CMK (cell line): ENCODE data around the gene HIGD2A.

Experiments
- DNase-seq: peaks from one replicate; pipeline ENCODE4 v3.0.0-alpha.2; 2010; ENCODE audit warnings: low read depth

HIGD2A gene, protein sequence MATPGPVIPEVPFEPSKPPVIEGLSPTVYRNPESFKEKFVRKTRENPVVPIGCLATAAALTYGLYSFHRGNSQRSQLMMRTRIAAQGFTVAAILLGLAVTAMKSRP

DNA sequence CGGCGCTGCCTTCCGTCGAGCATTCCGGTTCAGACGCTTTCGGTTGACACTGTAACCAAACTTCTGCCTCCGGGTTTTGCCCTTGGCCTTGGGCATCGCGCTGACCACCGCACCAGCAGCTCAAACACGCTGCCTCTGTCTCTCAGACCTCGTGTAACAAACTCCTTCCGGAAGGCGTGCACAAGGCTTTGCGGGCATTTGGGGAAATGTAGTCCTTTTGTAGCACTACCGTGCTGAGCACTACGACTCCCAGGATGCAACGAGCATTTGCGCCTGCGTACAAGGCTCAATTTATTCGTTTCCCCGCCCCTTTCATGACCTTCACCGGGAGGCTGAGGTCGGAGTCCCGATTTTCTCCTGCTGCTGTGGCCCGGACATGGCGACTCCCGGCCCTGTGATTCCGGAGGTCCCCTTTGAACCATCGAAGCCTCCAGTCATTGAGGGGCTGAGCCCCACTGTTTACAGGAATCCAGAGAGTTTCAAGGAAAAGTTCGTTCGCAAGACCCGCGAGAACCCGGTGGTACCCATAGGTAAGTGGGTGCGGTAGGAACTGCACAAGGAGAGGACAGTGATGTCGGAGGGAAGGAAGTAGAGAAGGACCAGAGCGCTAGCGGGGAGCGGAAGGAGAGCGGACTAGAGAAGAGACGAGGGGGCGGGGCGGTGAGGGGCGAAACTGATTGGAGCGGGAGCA, at the start of gene HIGD2A, which contains the start of gene NOP16:
Gene HIGD2A, plus strand, starts transcription at position 308 of the 691 bp plus-strand sequence. Its CDS starts 69 bp downstream, at position 377.
Gene NOP16, minus strand, starts transcription at position 155 of the 691 bp plus-strand sequence. Its CDS starts 59 bp downstream, at position 96.
- peak; percentile 95 for DNase-seq

DNA sequence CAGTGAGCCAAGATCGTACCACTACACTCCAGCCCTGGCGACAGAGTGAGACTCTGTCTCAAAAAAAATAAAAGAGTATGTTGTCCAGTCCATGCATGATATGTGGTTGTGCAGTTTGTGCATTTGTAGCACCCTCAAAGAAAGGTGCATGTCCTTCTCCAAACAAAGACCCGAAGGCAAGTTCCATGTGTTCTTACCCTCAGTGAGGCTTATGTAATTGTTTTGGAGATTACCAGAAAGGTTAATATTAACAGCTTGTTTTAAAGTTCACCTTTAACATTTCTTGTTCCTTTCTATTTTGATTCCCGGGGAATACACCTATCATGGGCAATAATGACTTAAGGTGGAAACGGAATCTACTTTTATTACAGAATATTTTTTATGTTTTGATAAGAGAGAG, 49.2 kb upstream of the HIGD2A start:
- no peak for DNase-seq

DNA sequence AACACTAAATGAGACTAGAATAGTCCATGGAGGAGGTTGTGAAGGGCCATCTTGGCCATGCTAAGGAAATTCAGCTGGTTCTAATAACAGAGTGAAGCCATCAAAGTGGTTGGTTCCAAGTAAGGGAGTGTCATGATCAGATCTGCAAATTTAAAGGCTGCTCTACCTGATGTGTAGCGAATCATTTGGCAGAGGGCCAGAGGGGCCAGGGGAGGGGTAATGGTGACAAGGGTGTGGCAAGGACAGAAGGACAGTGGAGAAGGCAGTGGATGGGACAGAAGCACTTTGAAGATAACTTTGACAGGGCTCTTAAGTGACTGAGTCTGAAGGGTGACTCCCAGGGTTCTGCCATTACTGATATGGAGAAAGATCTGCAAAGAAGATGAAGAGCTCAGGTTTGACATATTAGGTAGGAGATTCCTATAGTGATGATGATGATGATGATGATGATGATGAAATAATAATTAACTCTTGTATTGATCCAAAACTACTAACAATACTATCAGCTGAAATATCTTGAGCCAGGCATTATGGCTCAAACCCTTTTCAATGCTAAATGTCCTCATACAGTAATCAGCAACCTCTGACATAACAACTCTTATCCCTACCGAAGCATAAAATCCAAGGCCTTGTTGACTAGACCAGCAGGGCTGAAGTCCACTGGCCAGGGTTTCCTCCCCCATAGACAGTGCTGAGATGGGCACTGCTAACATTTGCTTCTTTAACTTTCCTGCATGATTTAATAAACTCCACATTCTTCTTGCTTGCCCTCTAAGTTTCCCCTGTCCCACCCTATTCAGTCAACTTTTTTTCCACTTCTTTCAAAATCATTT, 47.0 kb upstream of the HIGD2A start:
- no peak for DNase-seq

DNA sequence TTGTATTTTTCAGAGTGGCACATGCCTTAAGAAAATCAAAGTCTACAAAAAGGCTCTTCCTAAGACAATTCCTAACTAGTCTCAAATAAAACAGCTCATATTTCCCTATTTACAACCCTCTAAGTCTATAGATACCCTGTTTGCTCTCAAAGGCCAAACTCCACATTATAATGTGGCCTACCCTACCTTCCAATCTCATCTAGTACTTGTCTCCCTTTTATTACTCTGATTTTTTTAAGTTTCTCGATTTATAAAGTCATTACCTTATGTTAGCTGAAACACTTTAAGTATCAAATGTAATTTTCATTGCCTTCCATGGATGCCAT, 46.4 kb upstream of the HIGD2A start:
- no peak for DNase-seq

DNA sequence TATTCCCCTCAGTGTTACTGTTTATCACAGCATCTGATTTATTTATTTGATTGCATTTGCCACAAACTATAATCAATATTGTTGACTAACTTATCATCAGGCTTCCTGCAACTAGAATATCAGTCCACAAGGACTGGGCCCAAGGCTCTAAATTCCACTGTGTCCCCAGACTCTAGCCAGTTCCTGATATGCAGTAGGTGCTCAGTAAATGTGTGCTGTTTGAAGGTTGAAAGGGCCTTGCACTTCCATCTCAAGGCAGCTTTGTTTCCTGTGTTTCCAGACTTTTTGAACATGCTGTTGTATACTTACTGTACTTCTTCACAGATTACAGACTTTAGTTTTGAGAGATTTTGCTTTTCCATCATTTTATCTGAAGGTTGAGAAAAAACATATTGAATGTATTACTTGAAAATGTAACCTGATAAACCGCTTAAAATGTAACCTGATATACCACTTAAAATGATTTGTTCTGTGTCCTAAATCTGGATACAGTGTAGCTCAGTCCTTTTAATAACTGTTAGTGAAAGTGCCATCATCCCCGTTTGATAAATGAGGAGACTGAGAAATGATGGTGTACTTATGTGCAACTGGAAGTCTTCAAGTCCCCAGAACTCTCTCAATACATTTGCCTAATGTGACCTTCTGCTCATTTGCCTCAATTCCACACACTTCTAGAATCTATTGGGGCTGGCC, 45.6 kb upstream of the HIGD2A start:
- DNase-seq = no peak

DNA sequence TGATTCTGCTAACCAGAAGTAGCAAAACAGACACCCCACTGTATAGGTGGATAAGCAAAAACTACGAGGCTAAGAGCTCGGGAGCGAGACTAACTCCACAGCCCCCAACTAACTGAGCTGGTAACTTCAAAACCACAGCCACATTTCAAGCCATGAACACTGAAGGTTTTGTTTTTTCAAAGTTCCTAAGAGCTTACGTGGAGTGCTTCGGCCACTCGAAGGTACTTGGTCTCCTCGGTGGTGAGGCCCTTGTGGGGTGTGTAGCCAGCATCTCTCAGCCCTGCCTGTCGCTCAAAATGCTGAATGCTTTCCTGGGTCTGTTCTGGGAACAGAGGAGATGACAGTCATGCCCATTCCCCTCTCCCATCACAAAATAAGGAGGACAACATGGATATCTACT, 38.1 kb upstream of the HIGD2A start:
- DNase-seq = no peak

DNA sequence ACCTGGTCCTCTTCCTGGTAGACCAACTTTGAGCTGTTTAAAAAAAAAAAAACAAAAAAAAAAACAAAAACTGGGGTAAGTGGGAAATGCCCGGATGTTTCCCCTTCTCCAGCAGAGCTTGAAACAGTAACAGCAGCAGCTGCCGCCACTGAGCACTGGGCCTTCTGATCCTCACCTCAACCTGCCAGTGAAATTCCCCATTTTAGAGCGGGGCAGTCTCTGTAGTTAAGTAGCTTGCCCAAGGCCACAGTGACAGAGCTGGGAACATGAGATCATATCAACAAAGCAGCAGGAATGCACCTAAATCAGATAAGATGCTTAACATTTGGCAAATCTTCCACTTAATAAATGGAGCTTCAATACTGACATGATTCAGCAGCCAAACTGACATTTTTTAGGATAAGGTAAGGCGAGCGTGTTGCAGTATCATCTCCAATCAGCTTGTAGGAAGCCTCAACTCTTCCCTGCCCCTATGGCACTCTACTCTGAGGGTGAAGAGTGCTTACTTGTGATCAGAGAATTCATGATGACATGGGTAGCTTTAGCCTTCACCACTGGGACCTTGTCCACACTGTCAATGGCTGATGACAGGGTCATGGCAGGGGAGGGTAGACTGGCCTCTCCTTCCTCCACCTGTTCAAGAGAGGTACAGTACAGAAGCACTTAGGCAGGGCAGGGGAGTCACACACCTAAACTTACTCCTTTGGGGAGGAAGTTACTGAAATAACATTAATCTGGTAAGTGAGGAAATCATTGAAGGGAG, 36.3 kb upstream of the HIGD2A start:
- no peak for DNase-seq

DNA sequence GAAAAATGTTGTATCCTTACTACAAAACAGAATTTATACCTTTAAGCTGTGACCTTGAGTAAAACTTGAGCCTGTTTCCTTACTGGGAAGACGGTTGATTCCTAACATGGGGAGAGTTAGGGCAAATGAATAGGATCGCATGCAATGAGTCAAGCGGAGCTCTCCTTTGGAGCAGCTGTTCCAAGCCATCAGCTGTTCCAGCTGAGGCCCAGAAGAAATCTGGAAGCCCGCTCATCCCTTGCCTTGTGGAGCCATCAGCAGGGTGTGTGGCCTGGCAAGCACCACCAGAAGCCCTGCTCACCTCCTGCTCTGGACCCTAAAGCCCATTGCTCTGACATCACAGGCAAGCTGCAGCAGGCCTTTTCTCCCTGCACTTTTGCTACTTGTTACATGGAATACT, 35.0 kb upstream of the HIGD2A start:
- DNase-seq = no peak

DNA sequence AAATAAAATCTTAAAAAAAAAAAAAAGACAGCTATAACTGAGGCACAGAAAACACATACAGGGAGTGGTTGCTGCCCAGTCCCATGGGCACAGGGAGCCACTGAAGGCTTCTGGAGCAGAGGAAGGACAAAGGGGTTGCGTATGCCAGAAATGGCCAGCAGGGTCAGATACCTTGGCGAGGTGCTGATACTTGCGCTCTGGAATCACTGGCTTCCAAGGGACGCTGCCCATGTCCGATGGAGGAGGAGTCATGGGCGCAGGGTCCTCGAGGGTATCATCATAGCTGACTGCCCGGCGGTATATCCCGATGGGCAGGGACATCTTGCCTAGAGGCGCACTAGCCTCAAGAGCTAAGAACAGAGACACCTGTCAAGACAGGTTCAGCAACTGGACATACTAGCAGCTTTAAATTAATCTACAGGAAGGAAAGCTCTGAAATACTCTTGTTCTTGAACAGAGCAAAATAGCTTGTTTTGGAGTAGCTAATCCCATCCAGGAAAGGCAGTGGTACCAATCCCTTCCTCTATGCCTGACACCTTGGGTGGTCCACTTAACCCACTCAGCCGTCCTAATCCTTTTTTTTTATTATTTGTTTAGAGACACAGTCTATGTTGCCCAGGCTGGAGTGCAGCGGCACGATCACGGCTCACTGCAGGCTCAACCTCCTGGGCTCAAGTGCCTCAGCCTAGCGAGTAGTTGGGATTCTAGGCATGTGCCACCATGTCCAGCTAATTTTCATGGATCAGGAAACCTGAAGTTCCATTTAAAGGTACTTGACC, 33.0 kb upstream of the HIGD2A start:
- DNase-seq = no peak

DNA sequence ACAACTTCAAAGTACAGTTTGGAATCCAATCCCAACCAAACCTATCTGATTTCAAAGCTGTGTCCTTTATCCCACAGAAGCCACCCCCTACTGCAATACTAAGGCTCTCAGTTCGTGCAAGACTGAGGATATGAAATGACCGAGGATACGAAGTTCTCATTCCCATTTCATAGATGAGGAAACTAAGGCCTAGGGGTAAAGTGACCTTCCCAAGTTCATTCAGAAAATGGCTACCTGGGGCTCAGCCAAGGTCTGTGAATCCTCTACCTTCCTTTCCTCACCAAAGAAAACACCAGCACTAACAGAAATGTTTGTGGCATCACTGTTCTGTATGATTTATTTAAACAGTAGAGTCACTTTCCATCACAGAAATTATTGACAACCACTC, 32.4 kb upstream of the HIGD2A start:
- no peak for DNase-seq

DNA sequence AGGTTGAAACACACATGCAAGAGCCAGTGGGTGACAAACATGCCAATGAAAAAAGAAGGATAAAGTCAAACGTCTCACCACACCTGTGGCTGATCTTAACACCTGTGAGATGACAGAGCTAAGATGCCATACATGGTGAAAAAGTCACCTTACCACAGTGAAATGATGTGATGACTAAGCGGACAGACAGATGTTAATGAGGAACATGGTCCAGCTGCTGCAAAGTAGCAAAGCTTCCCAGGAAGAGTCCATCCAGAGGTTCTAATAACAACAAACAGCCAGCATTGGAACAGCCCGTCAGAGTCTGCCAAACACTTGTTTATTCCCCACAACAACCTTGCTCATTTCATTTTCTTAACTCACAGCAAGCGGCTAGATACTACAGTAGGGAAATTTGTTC, 28.9 kb upstream of the HIGD2A start:
- no peak for DNase-seq

DNA sequence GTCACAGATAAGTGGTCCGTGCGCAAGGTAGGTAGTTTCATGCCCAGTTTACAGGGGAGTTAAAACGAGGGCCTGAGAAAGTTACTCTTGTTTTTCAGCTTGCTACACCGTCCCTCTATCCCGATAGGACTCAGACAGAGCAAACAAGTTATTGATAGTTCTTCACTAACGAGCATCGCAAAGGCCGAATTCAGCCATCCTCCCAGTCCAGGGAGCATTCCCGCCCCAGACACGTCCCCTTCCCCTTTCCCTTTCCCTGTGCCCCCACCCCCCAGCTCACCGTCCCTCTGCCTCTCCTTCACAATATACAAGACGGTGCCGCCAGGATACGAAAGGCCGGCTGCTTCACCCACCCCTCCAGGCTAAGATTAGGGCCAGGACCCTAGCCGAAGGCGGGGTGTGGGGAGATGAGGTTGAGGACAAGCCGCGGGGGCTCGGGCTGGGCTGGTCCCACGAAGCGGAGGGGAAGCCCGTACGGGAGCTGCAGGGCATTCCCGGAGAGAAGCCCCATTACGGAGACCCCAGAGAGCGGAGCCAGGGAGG, 27.6 kb upstream of the HIGD2A start:
- DNase-seq = no peak

DNA sequence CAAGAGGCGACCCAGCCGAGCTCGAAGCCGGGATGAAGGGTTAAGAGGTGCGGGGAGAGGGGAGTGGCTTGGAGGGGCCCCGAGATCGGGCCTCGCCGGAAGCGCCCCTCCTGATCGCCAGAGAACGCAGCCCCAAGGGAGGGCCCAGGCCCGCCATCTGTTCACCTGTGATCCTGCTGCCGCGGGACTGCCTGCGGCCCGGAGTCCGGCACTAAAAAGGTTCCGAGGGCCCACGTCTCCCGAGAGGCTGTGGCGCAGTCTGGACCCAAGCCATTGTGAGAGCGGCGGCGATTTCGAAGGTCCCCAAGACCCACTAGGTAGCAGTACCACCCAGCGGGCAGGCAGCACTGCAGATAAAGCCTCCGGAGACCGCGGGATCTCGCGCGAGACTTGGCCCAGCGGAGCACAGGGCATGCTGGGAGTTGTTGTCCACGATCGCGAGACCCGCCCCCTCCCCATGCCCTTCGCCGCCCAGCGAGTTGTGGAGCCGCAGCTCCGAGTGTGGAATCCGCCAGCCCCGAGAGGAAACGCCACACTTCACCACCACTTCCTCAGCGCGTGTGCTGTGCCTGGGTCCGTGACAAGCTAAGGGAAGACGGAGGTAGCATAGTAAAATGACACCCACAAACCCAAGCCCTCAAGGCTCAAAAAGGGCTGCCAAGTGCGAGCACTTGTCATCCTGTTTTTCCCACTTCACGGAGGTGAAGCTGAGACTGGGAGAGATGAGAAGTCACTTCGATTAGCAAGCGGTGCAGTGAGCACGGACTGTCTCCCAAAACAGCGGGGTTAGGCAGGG, 26.9 kb upstream of the HIGD2A start, which contains the start of gene KIAA1191:
Gene KIAA1191, minus strand, starts transcription at position 328 of the 796 bp plus-strand sequence. CDS start 2,256 bp downstream, outside the sequence.
- DNase-seq = peak; percentile 82

DNA sequence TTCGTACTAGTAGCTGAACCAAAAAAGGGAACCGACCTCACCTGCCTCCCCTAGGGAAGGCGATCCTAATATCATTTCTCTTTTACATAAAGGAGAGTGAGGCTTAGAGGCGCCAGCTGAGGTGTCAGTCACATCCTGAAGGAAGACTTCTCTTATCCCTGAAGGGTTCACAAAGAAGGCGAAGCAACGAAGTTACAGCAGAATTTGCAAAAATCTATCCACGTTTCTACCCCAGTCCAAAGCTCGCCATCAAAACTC, 26.4 kb upstream of the HIGD2A start:
- no peak for DNase-seq

DNA sequence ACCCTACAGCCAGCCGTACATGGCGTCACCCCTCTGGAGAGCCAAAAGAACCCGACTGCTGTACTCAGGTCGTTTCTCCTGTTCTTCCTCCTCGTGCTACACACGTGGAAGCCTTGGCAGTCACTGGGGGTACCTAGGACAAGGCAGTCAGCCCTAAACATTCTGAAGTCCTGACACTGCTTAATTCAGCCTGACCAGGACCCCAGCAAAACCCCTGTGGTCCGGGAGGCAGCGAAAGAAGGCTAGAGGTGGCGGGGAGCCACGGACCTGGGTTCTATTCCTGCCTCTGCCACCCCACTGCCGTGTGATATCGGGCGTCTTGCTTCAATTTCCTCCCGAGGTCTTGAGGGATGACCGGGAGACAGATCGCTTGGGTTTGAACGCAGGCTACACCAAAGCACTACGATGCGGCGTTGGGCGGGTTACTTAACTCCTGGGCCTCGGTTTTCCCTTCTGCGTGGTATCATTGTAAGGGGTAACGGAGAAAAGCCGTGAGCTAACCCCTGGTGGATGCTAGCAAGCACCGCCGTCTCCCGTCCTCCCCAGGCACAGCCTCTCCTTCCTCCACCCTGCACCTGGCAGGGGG, 23.7 kb upstream of the HIGD2A start:
- DNase-seq = no peak

DNA sequence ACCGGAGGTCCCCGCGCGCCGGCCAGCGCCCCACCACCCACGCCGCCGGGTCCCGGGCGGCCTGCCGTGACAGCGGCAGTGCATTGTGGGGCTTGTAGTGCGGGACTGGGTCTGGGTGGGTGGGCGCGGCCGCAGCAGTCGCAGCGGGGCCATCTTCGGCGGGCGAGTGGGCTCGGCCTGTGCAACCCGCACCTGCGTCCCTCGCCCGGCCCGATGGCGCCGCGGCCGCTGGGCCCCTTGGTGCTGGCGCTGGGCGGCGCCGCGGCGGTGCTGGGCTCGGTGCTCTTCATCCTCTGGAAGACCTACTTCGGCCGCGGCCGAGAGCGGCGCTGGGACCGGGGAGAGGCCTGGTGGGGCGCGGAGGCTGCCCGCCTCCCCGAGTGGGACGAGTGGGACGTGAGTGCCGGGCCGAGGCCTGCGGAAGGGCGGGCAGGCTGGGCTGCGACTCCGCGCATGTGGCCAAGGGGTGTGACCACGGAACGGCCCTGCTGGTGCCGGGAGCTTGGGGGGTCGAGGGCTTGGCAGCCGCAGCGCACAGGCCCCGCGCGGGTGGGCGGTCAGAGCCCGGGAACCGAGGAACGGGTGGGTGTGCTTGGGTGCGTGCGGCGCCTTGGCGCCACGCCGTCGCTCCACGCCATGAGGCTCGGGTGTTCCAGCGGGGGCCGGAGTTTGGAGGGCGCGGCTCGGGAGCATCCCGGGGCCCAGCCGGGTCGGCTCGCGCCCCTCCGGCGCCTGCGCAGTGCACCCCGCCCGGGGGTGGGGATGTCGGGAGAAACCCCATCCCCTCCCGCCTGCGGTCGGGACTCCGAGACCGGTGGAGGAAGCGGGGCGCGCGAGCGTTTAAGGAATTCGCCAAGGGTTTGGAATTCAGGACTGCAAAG, 23.0 kb upstream of the HIGD2A start, which contains the start of gene ARL10:
Gene ARL10, plus strand, starts transcription at position 137 of the 881 bp plus-strand sequence. Its CDS starts 77 bp downstream, at position 214.
- DNase-seq = no peak

DNA sequence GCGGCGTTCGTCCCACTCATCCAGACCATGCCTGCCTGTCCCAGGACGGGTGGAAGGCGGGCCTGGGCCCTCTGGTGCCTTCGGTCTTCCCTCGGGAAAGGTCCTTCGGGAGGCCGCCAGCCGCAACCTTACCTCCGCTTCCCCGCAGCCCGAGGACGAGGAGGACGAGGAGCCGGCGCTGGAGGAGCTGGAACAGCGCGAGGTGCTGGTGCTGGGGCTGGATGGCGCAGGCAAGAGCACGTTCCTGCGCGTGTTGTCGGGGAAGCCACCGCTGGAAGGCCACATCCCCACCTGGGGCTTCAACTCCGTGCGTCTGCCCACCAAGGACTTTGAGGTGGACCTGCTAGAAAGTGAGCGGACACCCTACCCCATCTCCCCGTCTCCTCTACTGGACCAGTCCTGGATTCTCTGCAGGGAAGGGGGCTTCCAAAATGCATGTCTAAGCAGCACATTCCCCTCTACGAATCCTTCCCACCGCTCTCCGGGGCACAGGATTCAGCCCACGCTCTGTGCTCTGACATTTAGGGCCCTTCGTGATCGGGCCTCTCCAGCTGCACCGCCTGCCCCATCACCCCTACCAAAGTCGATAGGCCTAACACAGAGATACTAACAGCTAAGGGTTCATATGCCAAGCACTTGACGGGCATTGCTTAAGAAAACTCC, 22.2 kb upstream of the HIGD2A start:
- DNase-seq = no peak

DNA sequence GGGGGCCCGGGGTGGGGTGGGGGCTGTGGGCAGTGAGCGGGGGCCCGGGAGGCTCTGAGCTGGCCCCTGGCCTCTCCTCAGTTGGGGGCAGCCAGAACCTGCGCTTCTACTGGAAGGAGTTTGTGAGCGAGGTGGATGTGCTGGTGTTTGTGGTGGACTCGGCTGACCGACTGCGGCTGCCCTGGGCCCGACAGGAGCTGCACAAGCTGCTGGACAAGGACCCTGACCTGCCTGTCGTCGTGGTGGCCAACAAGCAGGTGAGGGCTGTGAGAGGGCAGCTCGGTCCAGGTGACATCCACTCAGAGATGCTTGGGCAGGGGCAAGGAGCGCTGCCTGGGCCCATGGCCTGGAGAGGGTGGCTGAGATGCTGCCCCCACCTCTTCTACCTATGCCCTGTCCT, 19.8 kb upstream of the HIGD2A start:
- DNase-seq = no peak
